Spinal cord (tissue), 10 donors: ENCODE data around the gene RAET1E. TPM values are rescaled to one million over a fixed set of nuclear protein-coding genes. Genes with fewer than 3 reads are reported as not detected.
A peak's percentile ranks its signal among the peaks of the same experiment; 100 is the strongest.
"Not testable (repeated sequence)": the region's sequence is repeated elsewhere in the genome, so short reads cannot be mapped to it uniquely, and the experiment has no call there.

Experiments
- DNase-seq, 6 donors: peaks; one replicate each; pipeline versions ENCODE4 v3.0.0 to v3.0.0-alpha.2; 2013 to 2015; ENCODE audit warnings: low spot score in 6 of 6, low read depth in 4 of 6
- H3K27ac ChIP-seq: one replicate; pipeline ENCODE4 v1.5.1; 2013; ENCODE audit warnings: low read depth, low read length, control low read depth
- H3K27me3 ChIP-seq: one replicate; pipeline ENCODE4 v1.6.1; 2013; ENCODE audit warnings: low read length; ENCODE audit not compliant: control insufficient read depth, insufficient read depth
- H3K36me3 ChIP-seq: one replicate; pipeline ENCODE4 v1.6.1; 2013; ENCODE audit warnings: low read length; ENCODE audit not compliant: control insufficient read depth, insufficient read depth
- H3K4me1 ChIP-seq: one replicate; pipeline ENCODE4 v1.6.1; 2013; ENCODE audit warnings: low read length; ENCODE audit not compliant: control insufficient read depth, insufficient read depth
- H3K4me3 ChIP-seq: one replicate; pipeline ENCODE4 v1.5.1; 2013; ENCODE audit warnings: low read depth, low read length, control low read depth
- H3K9me3 ChIP-seq: one replicate; pipeline ENCODE4 v1.6.1; 2013; ENCODE audit warnings: low read length; ENCODE audit not compliant: control insufficient read depth, insufficient read depth
- WGBS: methylation state at CpG from one replicate; pipeline ENCODE4 v1.1.5; 2013; ENCODE audit warnings: missing lambda C conversion rate; ENCODE audit not compliant: insufficient coverage; 5-methylcytosine and 5-hydroxymethylcytosine counted together
- long read RNA-seq, 4 donors: transcript quantifications; one replicate each; lab custom pipeline, GENCODE V29; 2026
- polyA plus RNA-seq, 2 donors: library from polyadenylated mRNA; unstranded; fragments of 120-200 nt; gene quantifications; one replicate each; pipeline ENCODE4 v1.2.1, GENCODE V29; 2013; ENCODE audit not compliant: insufficient read length in 2 of 2
- total RNA-seq, 2 donors: library from RNA; depleted of rRNA in 1 of 2; stranded (reverse); fragments of 120-200 nt in 1 of 2; fragments of >200 nt in 1 of 2; gene quantifications; one replicate each; pipeline versions ENCODE4 v1.2.3 to v1.2.4, GENCODE V29; 2013 to 2014
- donor health status: healthy.

Gene RAET1E
- total RNA-seq (1 to 10 TPM in 1 of 2 donors, not detected in 1; 1.0 TPM), polyA plus RNA-seq (under 1 TPM in 1 of 2 donors, not detected in 1; 0.32 TPM)
- long read RNA-seq, donor 1: 0 reads
- long read RNA-seq, donor 2: 0 reads
- long read RNA-seq, donor 3: 0 reads
- long read RNA-seq, donor 4: 0 reads

GRCh38 chr6:149897855-149898744 is at the start of gene RAET1E:
TSS of gene RAET1E (minus strand) at chr6:149898113. CDS start at chr6:149890901, 7,212 bp downstream.
- Histone ChIP-seq H3K27me3 (no peaks in the 10 kb centered on the region), H3K36me3 (no peaks in the 10 kb centered on the region), H3K9me3 (no peaks in the 10 kb centered on the region), H3K27ac (no peak within 1 kb of the TSS), H3K4me3 (no peak within 1 kb of the TSS), H3K4me1 (no peaks in the 10 kb centered on the region)
- WGBS: 72% methylated on average over 16 of the region's 17 CpGs
- no peak for DNase-seq

DNA sequence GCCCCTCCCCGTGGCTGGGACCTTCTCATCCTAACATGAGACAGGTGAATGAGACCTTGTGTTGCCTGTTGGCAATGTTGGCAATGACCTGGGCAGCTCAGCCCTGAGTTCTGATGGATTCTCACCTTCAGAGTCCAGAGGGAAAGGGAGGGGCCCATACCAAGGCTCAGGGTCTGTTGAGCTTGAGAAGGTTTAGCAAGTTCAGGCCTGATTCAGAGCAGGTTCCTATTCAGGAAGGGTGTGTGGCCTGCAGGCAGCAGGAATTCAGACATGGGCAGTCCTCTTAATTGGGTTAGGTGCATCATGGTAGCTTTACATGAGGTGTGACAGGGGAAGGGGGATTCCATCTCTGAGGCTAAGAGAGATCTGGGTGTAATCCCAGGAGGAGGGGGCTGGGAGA is 49.6 kb upstream of the RAET1E start:
- H3K4me1 ChIP-seq, H3K27ac ChIP-seq, H3K36me3 ChIP-seq, H3K4me3 ChIP-seq, H3K9me3 ChIP-seq, DNase-seq: not testable (repeated sequence)
- H3K27me3 ChIP-seq: peaks cover 45% of the 10 kb centered on the region
- WGBS: no CpG with 5 or more reads among the region's 1 CpG

- not testable (repeated sequence) for DNase-seq, H3K9me3 ChIP-seq, H3K27ac ChIP-seq, H3K4me3 ChIP-seq, H3K4me1 ChIP-seq, H3K36me3 ChIP-seq
- H3K27me3 ChIP-seq: peaks cover 45% of the 10 kb centered on the region
- WGBS: 39% methylated on average over 5 of the region's 7 CpGs
These were observed 48.7 kb upstream of the RAET1E start for GRCh38 chr6:149946631-149947030.

GRCh38 chr6:149945276-149945675 is 47.4 kb upstream of the RAET1E start:
- Histone ChIP-seq H3K4me1 (peaks cover 21% of the 10 kb centered on the region), H3K27me3 (peaks cover 45% of the 10 kb centered on the region)
- not testable (repeated sequence) for H3K36me3 ChIP-seq, H3K4me3 ChIP-seq, DNase-seq, H3K9me3 ChIP-seq, H3K27ac ChIP-seq
- 100% methylated on average over 2 of the region's 6 CpGs for WGBS

- WGBS: 52% methylated on average over 4 of the region's 5 CpGs
- not testable (repeated sequence) for H3K27ac ChIP-seq, H3K9me3 ChIP-seq, H3K4me3 ChIP-seq, DNase-seq, H3K36me3 ChIP-seq
- peaks cover 57% of the 10 kb centered on the region for H3K27me3 ChIP-seq
- peaks cover 29% of the 10 kb centered on the region for H3K4me1 ChIP-seq
These were observed 45.4 kb upstream of the RAET1E start for GRCh38 chr6:149943321-149943720.

- DNase-seq: no peak
- Histone ChIP-seq H3K27me3 (peaks cover 58% of the 10 kb centered on the region), H3K4me1 (peaks cover 32% of the 10 kb centered on the region), H3K36me3 (no peaks in the 10 kb centered on the region), H3K4me3 (peak overlapping the region; percentile 68), H3K9me3 (no peaks in the 10 kb centered on the region), H3K27ac (no peak overlapping the region)
- 5% methylated on average over 11 of the region's 13 CpGs for WGBS
These were observed 44.5 kb upstream of the RAET1E start for GRCh38 chr6:149942461-149942829.

DNA sequence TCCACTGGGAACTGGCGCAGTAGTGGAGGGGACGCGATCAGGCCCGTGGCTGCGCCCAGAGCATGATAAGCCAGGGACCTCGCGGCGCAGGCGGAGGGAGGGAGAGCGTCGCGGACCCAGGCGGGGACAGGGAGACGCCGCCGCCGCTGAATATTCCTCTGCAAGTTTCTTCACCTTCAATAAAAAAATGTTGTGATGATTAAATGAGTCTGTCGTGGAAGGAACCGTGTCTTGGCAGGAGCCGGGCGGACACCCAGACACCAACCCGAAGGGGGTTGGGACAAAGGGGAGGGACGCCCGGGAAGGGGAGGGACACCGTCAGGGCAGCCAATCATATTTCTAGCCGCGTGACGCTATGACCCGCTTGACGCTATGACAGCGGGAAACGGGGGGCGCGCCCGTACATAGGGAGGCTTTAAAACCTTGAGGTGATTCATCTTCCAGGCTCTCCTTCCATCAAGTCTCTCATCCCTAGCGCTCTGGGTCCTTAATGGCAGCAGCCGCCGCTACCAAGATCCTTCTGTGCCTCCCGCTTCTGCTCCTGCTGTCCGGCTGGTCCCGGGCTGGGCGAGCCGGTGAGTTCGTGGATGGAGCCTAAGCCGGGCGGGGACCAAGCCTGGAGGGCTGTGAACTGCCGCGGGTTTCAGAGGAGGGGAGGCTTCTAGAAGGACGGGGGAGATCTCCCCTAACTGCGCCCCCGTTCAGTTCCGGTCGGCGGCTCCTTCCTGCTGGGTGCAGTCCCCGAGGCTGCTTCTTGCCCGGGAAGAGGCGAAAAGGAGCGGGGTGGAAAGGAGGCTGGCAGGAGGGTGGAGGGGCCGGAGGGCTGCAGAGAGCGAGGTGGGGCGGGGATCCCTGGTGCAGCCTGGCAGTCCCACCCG is 43.9 kb upstream of the RAET1E start, which contains the start of gene ULBP2:
Gene ULBP2, plus strand, starts transcription at position 432 of the 878 bp plus-strand sequence. Its CDS starts 59 bp downstream, at position 491.
- DNase-seq: peak in 5 of 6 donors; percentile 61 to 96 (median 71)
- H3K36me3 ChIP-seq: no peaks in the 10 kb centered on the region
- peaks cover 32% of the 10 kb centered on the region for H3K4me1 ChIP-seq
- peak within 1 kb of the TSS; percentile 68 for H3K4me3 ChIP-seq
- WGBS: under 1% methylated on average over 52 of the region's 62 CpGs
- H3K9me3 ChIP-seq: no peaks in the 10 kb centered on the region
- no peak within 1 kb of the TSS for H3K27ac ChIP-seq
- peaks cover 65% of the 10 kb centered on the region for H3K27me3 ChIP-seq

DNA sequence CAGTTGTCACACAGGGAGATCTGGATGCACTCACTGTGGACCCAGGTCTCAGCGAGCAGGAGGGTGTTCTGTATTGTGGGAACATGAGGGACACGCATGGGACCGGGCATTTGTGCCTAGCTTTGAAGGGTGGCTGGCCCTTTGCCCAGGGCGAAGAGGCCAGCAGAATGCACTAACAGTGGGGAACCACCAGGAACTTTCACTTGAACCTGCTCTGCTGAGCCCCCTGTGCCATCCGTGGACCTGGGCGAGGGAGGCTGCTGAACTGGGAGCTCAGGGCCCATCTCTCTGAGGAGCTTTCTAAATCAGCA is 42.7 kb upstream of the RAET1E start:
- Histone ChIP-seq H3K27me3 (peaks cover 77% of the 10 kb centered on the region), H3K36me3 (no peaks in the 10 kb centered on the region), H3K4me1 (peaks cover 32% of the 10 kb centered on the region), H3K27ac (no peak overlapping the region), H3K9me3 (no peaks in the 10 kb centered on the region), H3K4me3 (no peak overlapping the region)
- no peak for DNase-seq
- WGBS: 6% methylated on average over 6 of the region's 6 CpGs

DNA sequence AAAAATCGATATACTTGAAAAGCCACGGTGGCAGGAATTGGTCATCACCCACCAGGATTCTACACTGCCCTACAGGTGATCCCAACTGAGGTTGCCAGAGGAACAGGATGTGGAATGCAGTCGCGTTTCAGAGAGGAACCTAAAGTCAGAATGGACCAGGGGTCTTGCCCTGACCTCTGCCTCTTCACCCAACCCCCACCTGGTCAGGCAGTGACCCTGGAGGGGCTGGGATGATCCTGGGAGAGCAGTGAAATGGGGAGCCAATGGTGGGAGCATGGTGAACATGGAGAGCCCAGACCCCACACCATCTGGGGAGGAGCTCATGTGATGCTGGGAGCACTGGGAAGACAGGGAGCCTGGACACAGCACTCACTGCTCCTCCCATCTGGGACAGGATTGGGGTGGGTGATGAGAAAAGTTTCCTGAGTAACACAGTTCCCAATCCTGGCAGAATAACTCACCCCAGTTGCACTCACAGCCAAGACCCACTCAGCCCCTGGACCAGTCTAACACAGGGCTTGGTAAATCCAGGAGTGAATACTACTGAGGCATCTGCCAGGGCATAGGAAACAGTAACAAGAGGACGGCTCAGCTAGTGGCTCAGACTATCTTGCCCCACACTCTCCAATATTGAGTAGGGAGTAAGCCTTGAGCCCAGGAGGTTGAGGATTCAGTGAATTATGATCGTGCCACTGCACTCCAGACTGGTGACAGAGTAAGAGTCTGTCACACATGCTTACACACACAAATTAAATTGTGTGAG is 42.2 kb upstream of the RAET1E start:
- H3K27me3 ChIP-seq: peaks cover 82% of the 10 kb centered on the region
- H3K4me3 ChIP-seq: no peak overlapping the region
- H3K27ac ChIP-seq: no peak overlapping the region
- peaks cover 32% of the 10 kb centered on the region for H3K4me1 ChIP-seq
- H3K36me3 ChIP-seq: no peaks in the 10 kb centered on the region
- WGBS: 40% methylated on average over 1 of the region's 6 CpGs
- no peaks in the 10 kb centered on the region for H3K9me3 ChIP-seq
- DNase-seq: no peak
